ENCODE results near the gene CD74. TPM values are rescaled to one million over a fixed set of nuclear protein-coding genes. Genes with fewer than 3 reads are reported as not detected.

Gene CD74
- total RNA-seq, 1 donor from 2014 or later: 989 TPM

DNA sequence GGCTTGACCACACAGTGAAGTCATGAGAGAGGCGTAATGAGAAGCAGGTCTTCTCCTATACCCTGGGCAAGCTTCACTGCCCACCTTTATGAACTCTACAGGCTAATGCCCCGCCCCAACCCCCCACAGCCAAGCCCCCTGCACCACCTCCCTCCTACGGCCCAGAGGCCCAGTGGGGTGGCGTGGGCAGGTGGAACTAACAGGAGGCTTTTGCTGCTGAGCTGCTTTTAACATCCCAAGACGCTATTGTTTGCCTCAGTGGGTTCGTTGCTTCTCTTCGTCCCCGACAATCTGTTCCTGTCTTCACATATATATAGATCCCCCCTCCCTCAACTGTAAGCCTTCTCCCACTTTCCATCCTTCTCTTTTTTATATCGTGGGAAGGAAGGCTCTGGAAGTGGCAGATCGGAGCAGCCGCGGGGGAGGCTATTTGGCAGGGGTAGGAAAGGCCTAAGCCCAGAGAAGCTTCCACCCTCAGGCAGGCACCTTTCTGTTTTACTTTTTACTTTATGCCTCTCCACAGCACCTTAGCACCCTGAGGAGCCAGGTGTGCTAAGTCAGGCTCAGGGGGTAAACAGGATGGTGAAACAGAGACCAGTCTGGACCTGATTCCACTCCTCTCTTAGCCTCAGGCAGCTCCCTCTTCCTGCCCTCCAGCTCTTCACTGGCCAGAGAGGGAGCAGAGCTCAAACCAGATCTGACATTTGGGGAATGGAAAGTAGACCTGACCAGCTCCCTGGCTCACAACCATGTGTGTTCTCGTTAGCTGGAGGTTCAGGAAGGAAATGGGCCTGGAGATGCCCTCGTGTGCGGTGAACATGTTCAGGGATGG is 26.5 kb downstream of the CD74 start:
- ATAC-seq: no peak
- no peak for DNase-seq (ENCODE audit: low spot score)
- intact Hi-C loops (cut with DNase I): no loop called here

DNA sequence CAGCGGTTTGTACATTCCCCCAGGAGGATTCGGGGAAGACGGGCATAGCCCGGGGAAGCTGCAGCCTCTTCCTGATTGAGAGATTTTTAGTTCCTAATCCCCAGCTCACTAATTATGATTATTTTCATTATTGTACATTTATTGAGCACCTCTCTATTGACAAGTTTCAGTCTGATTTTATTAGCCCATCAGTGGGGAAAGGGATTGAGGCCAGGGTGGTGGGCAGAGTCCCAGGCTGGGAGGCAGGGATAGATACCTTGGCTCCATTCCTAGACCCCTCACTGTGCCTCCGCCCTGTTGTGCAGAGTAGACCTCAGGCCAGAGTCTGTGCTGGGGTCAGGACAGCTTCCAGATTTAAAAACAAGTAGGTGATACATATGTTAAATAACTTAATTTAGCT is 28.0 kb downstream of the CD74 start:
- intact Hi-C loops (cut with DNase I): no loop called here
- ATAC-seq: no peak

DNA sequence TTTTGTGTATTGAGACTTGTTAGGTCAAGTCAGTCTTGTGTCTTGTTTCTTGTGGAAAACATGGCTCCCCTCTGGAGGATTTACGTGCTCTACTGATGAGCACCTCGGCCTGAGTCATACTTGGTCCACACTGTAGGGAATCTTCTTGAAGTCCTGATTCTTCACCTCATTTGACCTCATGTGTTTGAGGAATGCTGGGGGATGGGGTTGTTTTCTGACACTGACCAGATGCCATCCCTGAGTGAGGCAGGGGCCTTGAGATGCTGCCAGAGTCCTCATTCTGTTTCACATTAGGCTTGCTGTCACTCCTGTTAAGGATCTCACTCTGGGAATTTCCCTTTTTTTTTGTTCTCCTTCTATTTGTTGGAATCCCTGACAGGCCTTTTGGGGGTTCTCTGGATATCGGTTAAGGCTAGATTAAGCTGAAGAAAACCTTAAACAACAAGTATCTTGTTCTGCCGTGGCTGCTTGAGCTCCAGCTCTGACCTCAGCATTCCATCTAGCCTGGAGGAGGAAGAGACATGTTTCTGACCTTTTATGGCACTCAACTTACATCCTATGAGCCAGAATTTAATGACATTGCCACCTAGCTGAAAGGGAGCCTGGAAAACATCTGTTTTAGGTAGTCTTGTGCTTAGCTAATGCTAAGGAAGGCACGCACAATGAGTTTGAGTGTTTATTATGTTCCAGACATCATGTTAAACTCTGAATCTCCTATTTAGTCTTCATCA is 34.6 kb downstream of the CD74 start:
- no peak for DNase-seq (ENCODE audit: low spot score)
- intact Hi-C loops (cut with DNase I): no loop called here

More for the DNA sequence above, 28.0 kb downstream of the CD74 start:
- no peak for DNase-seq (ENCODE audit: low spot score)

DNA sequence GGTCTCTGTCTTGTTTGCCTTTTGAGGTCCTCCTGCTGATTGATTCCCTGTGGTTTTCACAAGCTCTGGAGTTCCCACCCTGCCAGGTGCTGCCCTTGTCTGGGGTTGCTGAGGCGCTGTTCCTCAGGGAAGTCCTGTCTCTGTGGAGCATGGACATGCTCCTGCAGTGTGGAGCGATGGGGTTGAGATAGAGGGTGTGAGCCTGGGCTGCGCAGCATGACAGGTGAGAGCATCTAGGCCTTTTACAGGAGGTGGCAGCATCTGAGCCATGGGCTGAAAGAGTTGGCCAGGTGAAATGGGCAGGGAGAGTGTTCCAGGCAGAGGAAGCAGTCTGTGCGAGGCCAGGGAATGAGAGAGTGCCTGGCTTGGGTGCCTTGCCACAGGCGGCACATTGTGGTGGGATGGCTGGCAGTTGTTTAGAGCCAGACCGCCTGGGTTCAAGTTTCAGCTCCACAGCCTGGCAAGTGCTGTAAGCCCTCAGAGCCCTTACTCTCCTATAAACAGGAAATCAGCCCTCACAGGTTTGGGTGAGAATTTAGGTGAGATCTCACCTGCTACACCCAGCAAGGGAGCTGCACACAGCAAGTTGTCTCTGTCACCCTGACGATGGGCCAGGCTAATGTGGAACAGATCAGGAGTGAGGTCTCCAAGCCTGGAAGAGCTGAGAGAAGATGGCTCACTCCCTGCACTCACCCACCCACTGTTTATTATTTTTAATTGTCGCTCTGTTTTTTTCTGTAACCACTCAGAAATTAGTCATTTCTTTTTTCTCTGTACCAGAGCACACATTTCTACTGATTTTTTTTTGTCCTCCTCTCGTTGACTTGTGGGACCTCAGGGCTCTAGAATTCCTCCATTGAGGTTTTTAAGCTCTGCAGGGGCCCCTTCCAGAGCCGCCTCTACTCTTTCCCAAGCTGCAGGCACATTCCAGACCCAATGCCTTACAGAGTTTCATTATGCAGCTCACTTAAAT is 35.6 kb downstream of the CD74 start:
- DNase-seq (ENCODE audit: low spot score) (no peak), ATAC-seq (no peak)
- intact Hi-C loops (cut with DNase I): no loop called here

More for the DNA sequence above, 34.6 kb downstream of the CD74 start:
- peak; percentile 9 for ATAC-seq

DNA sequence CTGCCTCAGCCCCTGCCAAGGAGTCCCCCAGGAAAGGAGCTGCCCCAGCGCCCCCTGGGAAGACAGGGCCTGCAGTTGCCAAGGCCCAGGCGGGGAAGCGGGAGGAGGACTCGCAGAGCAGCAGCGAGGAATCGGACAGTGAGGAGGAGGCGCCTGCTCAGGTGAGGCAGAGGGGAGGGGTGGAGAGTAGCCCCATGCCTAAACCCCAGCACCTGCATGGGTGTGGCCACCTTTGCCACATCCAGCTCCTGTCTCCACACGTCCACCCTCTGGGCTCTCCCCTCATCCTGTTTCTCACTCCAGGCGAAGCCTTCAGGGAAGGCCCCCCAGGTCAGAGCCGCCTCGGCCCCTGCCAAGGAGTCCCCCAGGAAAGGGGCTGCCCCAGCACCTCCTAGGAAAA is 38.1 kb downstream of the CD74 start:
- no peak for DNase-seq (ENCODE audit: low spot score)
- intact Hi-C loops (cut with DNase I): no loop called here
- ATAC-seq: no peak

DNA sequence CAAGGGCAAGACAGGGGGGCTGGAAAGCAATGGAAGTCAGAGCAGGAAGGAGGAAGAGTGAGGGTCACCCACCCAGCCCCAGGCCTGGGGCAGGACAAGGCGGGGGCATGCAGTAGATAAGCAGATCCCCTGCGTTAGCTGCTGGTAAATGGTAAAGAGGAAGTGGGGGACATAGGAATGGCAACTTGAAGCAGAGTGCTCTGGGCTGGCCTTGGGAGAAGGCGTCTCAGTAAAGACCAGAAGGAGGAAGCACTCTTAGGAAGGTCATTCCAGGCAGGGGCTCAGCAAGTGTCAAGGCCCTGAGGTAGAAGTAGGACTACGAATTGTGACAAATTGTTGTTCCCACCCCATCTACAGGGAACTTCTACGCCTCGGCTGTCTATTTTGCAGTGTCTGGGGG is 40.1 kb downstream of the CD74 start:
- DNase-seq (ENCODE audit: low spot score) (no peak), ATAC-seq (no peak)
- intact Hi-C loops (cut with DNase I): no loop called here

DNA sequence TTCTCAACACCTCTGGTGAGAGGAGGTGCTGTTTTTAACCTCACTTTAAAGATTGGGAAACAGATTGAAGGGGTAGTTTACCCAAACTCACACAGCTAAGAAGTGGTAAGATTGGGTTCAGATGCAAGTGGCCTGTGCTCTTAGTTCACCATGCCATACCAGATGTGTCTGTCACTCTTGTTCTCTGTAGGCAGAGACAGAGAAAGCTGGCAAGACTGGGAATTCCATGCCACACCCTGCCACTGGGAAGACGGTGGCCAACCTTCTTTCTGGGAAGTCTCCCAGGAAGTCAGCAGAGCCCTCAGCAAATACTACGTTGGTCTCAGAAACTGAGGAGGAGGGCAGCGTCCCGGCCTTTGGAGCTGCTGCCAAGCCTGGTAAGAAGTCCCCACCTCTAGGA is 44.2 kb downstream of the CD74 start:
- ATAC-seq: no peak
- intact Hi-C loops (cut with DNase I): no loop called here
- no peak for DNase-seq (ENCODE audit: low spot score)

DNA sequence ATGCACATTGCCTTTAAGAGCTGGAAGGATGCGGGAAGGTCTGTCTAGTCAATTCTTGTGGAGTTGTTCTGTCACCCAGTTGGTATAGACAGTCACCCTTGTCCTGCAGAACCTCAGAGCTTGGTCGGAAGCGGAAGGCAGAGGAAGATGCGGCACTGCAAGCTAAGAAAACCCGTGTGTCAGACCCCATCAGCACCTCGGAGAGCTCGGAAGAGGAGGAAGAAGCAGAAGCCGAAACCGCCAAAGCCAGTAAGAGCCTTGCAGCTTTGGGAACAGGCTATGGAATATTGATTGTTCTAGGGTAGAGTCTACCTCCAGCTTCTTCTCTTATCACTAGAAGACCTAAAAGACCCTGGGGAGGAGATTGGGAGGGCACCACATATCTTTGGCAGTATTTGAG is 48.7 kb downstream of the CD74 start:
- ATAC-seq (no peak), DNase-seq (ENCODE audit: low spot score) (no peak)
- intact Hi-C loops (cut with DNase I): no loop called here

DNA sequence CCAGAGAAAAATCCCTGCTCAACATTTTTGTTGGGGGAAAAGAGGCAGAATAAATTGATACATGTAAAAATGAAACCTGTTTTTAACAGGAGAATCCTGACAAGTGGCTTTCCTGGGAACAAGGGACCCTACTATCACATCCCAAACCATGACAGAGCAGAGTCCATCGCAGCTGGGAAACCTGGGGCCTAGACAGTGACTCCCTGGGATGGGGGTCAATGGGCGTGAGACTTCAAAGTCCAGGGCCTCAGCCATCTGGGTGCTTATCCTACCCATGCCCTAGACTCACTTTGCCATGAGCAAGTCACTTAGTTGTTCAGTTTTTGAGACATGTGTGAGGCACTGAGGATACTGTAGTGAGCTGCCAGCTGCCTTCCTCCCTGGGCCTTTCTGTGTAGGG is 49.5 kb downstream of the CD74 start:
- intact Hi-C loops (cut with DNase I): no loop called here
- ATAC-seq (no peak), DNase-seq (ENCODE audit: low spot score) (no peak)

DNA sequence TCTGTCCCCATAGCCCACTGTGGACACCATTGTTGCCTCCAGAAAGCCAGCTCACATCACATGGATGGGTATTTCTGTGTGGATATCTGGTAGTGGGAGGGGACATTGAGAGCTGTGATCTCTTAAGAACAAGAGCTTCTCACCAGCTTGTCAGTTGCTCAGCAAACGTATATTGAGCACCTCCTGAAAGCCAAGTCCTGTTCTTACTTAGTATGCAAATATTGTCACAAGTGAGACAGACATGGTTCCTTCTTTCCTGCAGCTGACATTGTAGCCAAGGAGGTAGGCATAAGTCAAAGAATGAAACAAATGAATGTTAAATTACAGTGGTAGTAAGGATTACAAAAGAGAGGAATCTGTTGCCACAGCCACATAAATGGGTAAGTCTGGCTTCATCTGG is 51.4 kb downstream of the CD74 start:
- no peak for DNase-seq (ENCODE audit: low spot score)
- intact Hi-C loops (cut with DNase I): no loop called here
- no peak for ATAC-seq

DNA sequence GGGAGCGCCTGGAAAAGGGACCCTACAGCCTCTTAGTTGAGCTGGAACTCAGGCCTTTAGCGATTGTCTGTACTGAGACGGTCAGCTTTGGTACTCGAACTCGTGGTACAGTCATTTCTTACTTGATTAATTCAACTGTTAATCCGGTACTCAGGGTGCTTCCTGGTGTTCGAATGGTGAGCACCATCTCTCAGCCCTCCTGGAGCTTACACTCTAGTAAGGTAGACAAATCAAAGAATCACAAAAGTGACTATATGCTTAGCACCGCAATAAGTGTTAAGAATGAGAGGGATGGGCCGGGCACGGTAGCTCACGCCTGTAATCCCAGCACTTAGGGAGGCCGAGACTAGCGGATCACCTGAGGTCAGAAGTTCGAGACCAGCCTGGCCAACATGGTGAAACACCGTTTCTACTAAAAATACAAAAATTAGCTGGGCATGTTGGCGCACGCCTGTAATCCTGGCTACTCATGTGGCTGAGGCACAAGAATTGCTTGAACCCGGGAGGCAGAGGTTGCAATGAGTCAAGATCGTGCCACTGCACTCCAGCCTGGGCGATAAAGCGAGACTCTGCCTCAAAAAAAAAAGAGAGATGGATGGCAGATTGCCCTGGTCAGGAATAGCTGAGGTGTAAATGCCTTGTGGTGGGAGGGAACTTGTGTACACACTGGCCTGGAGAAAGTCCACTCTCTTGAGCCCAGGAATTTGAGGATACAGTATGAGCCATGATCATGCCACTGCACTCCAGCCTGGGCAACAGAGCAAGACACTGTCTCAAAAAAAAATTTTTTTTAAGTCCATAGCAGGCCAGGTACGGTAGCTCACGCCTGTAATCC is 54.2 kb downstream of the CD74 start:
- no peak for DNase-seq (ENCODE audit: low spot score)
- no peak for ATAC-seq
- intact Hi-C loops (cut with DNase I): loop anchor here (10.0 kb wide), 2 partner anchors 84 to 224 kb away; no protein-coding TSS in a partner anchor

DNA sequence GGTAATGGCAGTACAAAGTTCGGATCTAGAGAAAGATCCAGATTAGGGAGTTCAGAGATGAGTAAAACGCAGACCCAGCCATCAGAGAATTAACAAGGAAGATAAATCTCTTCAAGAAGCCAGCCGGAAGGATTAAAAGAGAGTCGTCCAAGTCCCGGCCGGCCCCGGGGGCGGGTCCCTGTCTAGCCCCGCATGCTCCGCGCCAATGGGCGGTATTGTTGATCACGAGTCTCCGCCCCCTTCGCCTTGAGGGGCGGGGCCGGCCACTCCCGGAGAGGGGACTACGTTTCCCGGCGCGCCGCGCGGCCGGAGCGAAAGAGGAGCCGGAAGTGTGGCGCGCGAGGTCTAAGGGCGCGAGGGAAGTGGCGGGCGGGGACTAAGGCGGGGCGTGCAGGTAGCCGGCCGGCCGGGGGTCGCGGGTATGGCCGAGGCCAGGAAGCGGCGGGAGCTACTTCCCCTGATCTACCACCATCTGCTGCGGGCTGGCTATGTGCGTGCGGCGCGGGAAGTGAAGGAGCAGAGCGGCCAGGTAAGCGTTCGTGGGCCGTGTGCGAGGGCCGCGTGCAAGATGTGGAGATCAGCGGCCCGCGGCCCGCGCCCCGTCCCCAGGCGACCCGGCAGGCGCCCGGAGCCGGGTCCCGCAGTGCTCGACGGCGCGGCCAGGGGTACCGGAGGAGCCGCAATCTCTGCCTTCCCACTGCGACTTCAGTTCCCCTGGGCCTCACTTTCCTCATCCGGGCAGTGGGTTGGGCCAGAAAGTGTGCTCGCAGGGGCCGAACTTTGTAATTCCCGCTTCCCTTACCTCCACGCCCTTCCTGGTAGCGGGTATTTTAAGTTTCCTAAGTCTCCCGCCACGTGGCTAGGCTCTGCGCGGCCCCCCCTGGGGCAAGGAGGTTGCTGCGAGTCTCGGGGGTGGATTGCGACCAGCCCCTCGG is 55.1 kb downstream of the CD74 start, which contains the start of gene TCOF1:
TSS of gene TCOF1 (plus strand) at position 372 of the 935 bp plus-strand sequence. CDS start at position 422, 50 bp downstream.
- ATAC-seq (peak; percentile 99), DNase-seq (ENCODE audit: low spot score) (peak; percentile 98)
- intact Hi-C loops (cut with DNase I): loop anchor here (10.0 kb wide), 2 partner anchors 83 to 223 kb away; no protein-coding TSS in a partner anchor

DNA sequence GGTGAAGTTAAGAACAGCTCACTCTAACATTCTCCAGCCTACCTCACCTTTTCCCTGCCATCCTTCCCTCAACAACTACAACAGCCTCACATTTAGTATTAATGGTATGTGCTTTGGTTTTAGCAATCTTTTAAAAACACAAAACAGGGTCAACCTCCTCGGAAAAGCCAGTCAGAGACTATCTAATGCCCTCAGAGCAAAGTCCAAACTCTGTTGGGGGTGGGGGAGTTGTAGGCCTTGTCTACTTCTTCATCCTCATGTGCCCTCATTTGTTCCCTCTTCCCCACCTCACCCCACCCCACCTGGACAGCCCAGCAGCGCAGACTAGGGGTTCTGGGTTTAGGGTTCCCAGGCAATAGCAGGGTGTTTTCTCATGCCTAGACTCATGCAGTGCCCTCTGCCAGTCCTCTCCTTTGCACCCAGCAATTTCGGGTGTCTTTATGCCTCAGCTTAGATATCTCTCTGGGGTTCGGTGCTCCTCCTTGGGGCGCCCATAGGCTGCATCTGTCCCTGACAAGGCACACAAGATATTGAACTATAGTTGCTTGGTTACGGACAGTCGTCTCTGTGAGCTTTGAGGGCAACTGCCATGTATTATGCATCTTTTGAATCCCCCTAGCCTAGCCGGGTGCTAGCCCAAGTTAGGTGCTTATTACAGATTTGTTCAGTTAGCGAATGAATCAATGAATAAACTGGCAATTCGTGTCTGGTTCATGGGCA is 56.0 kb downstream of the CD74 start:
- intact Hi-C loops (cut with DNase I): loop anchor here (10.0 kb wide), 2 partner anchors 82 to 222 kb away; no protein-coding TSS in a partner anchor
- no peak for DNase-seq (ENCODE audit: low spot score)
- peak; percentile 7 for ATAC-seq

DNA sequence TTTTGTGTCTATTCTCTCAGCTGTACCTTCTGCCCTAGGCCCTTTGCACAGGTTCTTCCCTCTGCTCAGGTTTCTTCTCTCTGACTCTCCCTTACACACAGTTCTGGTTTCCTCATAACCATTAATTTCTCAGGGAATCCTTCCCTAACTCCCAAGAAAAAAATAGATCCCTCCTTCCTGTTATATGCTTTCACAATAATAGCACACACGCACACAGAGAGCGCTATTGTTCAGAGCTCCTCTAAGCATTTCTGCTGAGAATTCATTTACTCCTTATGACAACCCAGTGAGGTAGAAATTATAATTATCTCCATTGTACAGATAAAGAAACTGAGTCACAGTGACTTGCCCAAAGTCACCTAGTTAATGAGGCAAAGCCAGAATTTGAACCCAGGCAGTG is 56.9 kb downstream of the CD74 start:
- no peak for DNase-seq (ENCODE audit: low spot score)
- no peak for ATAC-seq
- intact Hi-C loops (cut with DNase I): loop anchor here (10.0 kb wide), 2 partner anchors 81 to 221 kb away; no protein-coding TSS in a partner anchor

DNA sequence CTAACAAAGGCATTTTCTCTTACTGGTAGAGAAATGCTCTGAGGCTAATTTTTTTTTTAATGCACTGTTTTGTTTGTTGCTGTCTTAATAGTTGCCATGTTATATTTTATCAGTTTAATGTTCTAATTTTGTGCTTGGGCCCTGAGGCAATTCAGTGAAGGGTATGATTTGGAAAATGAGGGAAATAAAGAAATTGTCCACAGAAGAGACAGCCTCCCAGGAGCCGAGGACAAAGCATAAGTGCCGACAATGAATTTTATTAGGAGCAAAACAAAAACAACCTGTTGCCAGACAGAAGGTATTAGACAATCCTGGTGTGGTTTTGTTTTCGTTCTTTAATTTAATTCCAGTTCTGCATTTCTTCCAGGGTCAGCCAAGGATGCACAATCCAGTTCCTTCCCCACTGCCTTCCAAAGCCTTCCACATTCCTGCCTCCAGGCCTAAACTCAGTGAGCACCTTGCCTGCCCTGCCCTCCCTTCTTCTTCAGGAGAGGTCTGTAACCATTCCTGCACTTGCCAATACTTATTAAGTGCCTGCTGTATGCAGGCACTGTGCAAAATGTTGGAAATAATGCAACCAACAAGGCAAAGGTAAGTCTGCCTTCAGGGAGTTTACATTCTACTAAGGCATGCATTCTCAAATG is 59.6 kb downstream of the CD74 start:
- DNase-seq (ENCODE audit: low spot score) (no peak), ATAC-seq (no peak)
- intact Hi-C loops (cut with DNase I): loop anchor here (10.0 kb wide), 2 partner anchors 78 to 218 kb away; no protein-coding TSS in a partner anchor
